ENCODE measurements around the gene ITIH5. TPM values are rescaled to one million over a fixed set of nuclear protein-coding genes. Genes with fewer than 3 reads are reported as not detected.

Gene ITIH5
- total and polyA plus RNA-seq, 2 experiments from 2014 or later, result 22.3 to 22.8 TPM

GRCh38 chr10:7596356-7596755, 70.4 kb downstream of the ITIH5 start:
- 94% methylated on average over 6 of the region's 6 CpGs for WGBS (ENCODE audit: low lambda C conversion rate, missing lambda C conversion rate)
- Histone ChIP-seq H3K4me2 (no peak overlapping the region), H3K27me3 (no peaks in the 10 kb centered on the region), H3K79me2 (no peaks in the 10 kb centered on the region), H4K20me1 (ENCODE audit: insufficient read depth, poor library complexity, severe bottlenecking) (no peaks in the 10 kb centered on the region), H3K4me3 (no peak overlapping the region), H3K4me1 (ENCODE audit: insufficient read depth) (peaks cover 3% of the 10 kb centered on the region), H3K27ac (no peak overlapping the region), H3K36me3 (replicated peaks; ENCODE audit: insufficient read depth, low read depth) (no peaks in the 10 kb centered on the region), H3K9me2 (replicated peaks; ENCODE audit: insufficient read depth) (no peaks in the 10 kb centered on the region), H2AFZ (no peak overlapping the region), H3K9me3 (ENCODE audit: low read depth) (no peaks in the 10 kb centered on the region)
- DNase-seq (ENCODE audit: low spot score), result no peak
- no peak for TF ChIP-seq EZH2 (IDR thresholded peaks at IDR 0.05; ENCODE audit: borderline replicate concordance)
- no peak for TF ChIP-seq EZH2phosphoT487 (IDR thresholded peaks at IDR 0.05; ENCODE audit: low read depth, severe bottlenecking, unreplicated experiment)
- TF ChIP-seq, protein P1, sequence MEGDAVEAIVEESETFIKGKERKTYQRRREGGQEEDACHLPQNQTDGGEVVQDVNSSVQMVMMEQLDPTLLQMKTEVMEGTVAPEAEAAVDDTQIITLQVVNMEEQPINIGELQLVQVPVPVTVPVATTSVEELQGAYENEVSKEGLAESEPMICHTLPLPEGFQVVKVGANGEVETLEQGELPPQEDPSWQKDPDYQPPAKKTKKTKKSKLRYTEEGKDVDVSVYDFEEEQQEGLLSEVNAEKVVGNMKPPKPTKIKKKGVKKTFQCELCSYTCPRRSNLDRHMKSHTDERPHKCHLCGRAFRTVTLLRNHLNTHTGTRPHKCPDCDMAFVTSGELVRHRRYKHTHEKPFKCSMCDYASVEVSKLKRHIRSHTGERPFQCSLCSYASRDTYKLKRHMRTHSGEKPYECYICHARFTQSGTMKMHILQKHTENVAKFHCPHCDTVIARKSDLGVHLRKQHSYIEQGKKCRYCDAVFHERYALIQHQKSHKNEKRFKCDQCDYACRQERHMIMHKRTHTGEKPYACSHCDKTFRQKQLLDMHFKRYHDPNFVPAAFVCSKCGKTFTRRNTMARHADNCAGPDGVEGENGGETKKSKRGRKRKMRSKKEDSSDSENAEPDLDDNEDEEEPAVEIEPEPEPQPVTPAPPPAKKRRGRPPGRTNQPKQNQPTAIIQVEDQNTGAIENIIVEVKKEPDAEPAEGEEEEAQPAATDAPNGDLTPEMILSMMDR (IDR thresholded peaks at IDR 0.05; ENCODE audit: poor library complexity), result no peak

DNA sequence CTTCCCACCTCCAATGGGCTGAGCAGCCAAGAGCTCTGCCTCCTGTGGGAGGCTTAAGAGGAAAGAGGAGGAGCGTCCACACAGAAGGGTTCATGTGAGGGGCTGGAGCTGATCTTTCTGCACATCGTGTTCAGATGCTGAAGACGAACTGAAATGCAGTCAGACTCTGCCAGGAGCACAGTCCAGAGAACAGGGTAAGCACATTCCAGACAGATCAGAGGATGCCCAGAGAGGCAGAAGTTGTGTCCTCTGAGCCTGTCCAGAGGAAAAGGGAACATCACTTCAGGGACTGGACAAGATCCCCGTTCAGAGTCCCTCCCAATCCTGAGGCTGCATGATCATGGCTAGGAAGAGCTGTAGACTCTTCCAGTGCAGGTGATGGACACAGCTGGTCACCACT, 72.9 kb downstream of the ITIH5 start:
- Histone ChIP-seq H3K27ac (no peak overlapping the region), H3K79me2 (no peaks in the 10 kb centered on the region), H3K4me3 (no peak overlapping the region), H2AFZ (no peak overlapping the region), H3K9me2 (replicated peaks; ENCODE audit: insufficient read depth) (no peaks in the 10 kb centered on the region), H4K20me1 (ENCODE audit: insufficient read depth, poor library complexity, severe bottlenecking) (no peaks in the 10 kb centered on the region), H3K36me3 (replicated peaks; ENCODE audit: insufficient read depth, low read depth) (no peaks in the 10 kb centered on the region), H3K4me2 (no peak overlapping the region), H3K4me1 (ENCODE audit: insufficient read depth) (no peaks in the 10 kb centered on the region), H3K27me3 (no peaks in the 10 kb centered on the region), H3K9me3 (ENCODE audit: low read depth) (no peaks in the 10 kb centered on the region)
- no peak for DNase-seq (ENCODE audit: low spot score)
- 69% methylated on average over 4 of the region's 4 CpGs for WGBS (ENCODE audit: low lambda C conversion rate, missing lambda C conversion rate)
- TF ChIP-seq, protein P1 (IDR thresholded peaks at IDR 0.05; ENCODE audit: poor library complexity), result no peak
- no peak for TF ChIP-seq EZH2phosphoT487 (IDR thresholded peaks at IDR 0.05; ENCODE audit: low read depth, severe bottlenecking, unreplicated experiment)

DNA sequence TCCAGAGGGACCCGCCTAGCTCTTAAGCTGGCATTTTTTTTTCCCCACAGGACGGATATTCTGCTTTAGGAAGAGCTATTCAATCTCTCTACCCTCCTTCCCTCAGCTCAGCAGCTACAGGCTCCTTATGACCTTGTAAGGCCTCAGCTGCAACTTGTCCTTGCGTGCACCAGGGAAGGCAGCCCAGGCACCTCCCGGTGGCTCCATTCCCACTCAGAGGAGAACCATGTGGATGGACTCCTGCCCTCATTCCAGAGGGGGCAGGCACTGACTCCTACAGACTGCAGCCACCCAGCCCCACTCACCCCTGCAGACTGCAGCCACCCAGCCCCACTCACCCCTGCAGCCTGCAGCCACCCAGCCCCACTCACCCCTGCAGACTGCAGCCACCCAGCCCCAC, 73.7 kb downstream of the ITIH5 start:
- Histone ChIP-seq H3K27ac (no peak overlapping the region), H2AFZ (no peak overlapping the region), H3K27me3 (no peaks in the 10 kb centered on the region), H3K9me3 (ENCODE audit: low read depth) (no peaks in the 10 kb centered on the region), H3K4me3 (no peak overlapping the region), H3K4me1 (ENCODE audit: insufficient read depth) (no peaks in the 10 kb centered on the region), H3K36me3 (replicated peaks; ENCODE audit: insufficient read depth, low read depth) (no peaks in the 10 kb centered on the region), H3K4me2 (no peak overlapping the region), H4K20me1 (ENCODE audit: insufficient read depth, poor library complexity, severe bottlenecking) (no peaks in the 10 kb centered on the region), H3K79me2 (no peaks in the 10 kb centered on the region), H3K9me2 (replicated peaks; ENCODE audit: insufficient read depth) (no peaks in the 10 kb centered on the region)
- TF ChIP-seq, protein P1 (IDR thresholded peaks at IDR 0.05; ENCODE audit: poor library complexity), result no peak
- no peak for TF ChIP-seq EZH2phosphoT487 (IDR thresholded peaks at IDR 0.05; ENCODE audit: low read depth, severe bottlenecking, unreplicated experiment)
- TF ChIP-seq EZH2 (IDR thresholded peaks at IDR 0.05; ENCODE audit: borderline replicate concordance), result no peak
- no peak for DNase-seq (ENCODE audit: low spot score)
- WGBS (ENCODE audit: low lambda C conversion rate, missing lambda C conversion rate), result 70% methylated on average over 4 of the region's 4 CpGs

DNA sequence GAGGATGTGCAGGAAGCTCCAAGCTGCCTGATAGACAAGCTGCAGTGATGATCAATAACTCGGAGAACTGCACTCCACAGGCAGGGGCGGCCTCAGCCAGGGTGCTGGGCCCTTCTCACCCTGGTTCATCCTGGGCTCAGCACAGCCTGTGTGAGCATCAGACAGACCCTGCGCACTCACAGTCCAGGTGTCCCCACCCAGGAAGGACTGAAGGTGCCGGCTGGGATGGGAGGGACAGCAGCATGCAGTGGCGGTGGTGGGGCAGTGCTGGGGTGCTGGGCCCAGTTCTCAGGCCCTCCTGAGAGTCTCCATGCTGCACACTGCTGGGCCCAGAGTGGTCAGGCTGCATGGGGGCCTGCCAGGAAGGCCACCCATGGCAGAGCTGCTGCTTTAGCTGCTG, 74.1 kb downstream of the ITIH5 start:
- no peaks in the 10 kb centered on the region for H3K36me3 ChIP-seq (replicated peaks; ENCODE audit: insufficient read depth, low read depth)
- H3K4me2 ChIP-seq, result no peak overlapping the region
- WGBS (ENCODE audit: low lambda C conversion rate, missing lambda C conversion rate), result 83% methylated on average over 5 of the region's 5 CpGs
- no peak overlapping the region for H3K27ac ChIP-seq
- H2AFZ ChIP-seq, result no peak overlapping the region
- H3K4me3 ChIP-seq, result no peak overlapping the region
- TF ChIP-seq EZH2phosphoT487 (IDR thresholded peaks at IDR 0.05; ENCODE audit: low read depth, severe bottlenecking, unreplicated experiment) (no peak), EZH2 (IDR thresholded peaks at IDR 0.05; ENCODE audit: borderline replicate concordance) (no peak)
- TF ChIP-seq, protein P1 (IDR thresholded peaks at IDR 0.05; ENCODE audit: poor library complexity), result no peak
- H3K27me3 ChIP-seq, result no peaks in the 10 kb centered on the region
- H3K4me1 ChIP-seq (ENCODE audit: insufficient read depth), result no peaks in the 10 kb centered on the region
- no peaks in the 10 kb centered on the region for H3K9me2 ChIP-seq (replicated peaks; ENCODE audit: insufficient read depth)
- H3K79me2 ChIP-seq, result no peaks in the 10 kb centered on the region
- H4K20me1 ChIP-seq (ENCODE audit: insufficient read depth, poor library complexity, severe bottlenecking), result no peaks in the 10 kb centered on the region
- no peak for DNase-seq (ENCODE audit: low spot score)
- H3K9me3 ChIP-seq (ENCODE audit: low read depth), result no peaks in the 10 kb centered on the region
